GM18870 (cell line): ENCODE results near the gene PTPRN2.
"Not testable (repeated sequence)": the region's sequence is repeated elsewhere in the genome, so short reads cannot be mapped to it uniquely, and the experiment has no call there.

Source experiments
- ATAC-seq: cut with Tn5 transposase; IDR thresholded peaks from one replicate; pipeline ENCODE4 v1.9.1; 2021; ENCODE audit warnings: moderate library complexity; ENCODE audit not compliant: unreplicated experiment

PTPRN2 gene

GRCh38 chr7:157744786-157745601 lies 842.6 kb downstream of the PTPRN2 start:
- ATAC-seq: no peak

- no peak for ATAC-seq
Observed at GRCh38 chr7:157743781-157744525, 843.7 kb downstream of the PTPRN2 start.

DNA sequence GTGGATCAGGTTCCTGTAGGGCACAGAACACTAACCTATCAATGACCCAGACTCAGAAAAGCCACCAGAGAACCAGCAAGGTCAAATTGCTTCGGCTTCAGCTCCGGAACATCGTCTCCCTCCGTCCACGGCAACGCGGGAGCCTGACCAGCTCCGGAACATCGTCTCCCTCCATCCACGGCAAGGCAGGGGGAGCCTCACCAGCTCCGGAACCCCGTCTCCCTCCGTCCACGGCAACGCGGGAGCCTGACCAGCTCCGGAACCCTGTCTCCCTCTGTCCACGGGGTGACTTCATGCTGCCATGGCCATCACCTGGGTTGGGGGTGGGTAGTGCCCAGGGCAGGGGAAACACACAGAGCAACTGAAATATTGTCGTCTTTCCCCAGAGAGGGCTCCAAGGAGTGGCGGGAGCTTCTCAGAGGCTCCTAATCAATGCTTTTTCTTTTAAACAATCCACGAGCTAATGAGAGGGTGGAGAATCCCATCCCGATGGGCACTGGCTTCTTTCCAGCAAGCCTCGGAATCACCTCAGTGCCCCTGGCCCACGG lies 847.3 kb downstream of the PTPRN2 start:
- no peak for ATAC-seq

- ATAC-seq: no peak
Observed at GRCh38 chr7:157739650-157740049, 848.0 kb downstream of the PTPRN2 start.

GRCh38 chr7:157739031-157739430 lies 848.6 kb downstream of the PTPRN2 start:
- ATAC-seq: no peak

- ATAC-seq: no peak
Observed at GRCh38 chr7:157738066-157738460, 849.6 kb downstream of the PTPRN2 start.

DNA sequence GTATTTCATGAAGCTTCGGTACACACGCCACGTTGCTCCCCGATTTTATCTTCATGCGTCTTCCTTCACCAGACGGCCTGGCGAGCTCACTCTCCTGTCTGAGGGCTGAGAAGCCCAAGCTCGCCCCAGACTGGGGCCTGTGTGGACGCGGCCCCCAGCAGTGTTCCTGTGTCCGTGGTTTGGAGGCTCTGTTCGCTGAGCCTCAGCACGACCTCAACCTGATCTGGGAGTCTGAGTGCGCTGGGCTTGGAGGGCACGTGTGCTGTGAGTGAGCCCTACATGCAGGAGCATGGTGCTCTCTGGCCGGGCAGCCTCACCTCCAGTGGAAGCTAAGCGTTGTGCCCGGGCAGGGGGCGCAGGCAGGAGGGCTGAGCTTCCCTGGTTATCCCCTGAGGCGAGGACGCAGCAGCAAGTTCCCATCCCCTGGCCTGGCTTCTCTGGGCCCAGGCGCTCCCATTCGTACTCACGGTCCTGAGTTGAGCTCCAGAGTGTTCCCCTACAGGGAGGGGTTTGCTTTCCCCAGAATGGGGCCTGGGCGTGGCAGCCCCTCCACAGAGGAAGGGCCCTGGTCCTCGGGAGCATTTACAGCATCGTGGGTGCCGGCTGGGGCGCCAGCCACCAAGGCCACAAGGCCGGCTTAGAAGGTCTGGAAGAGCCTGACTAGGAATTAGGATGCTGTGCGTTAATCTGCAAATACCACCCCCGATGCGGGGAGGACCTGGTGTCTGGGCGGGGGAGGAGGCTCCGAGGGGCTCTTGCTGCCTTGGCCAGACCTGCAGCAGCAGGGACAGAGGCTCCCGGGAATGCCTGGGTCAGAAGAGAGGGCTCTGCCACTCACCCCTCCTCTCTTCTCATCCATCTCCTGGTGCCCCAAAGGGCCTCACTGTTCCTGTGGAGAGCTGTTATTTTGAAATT lies 850.2 kb downstream of the PTPRN2 start:
- no peak for ATAC-seq

- ATAC-seq: no peak
Observed at GRCh38 chr7:157736341-157736740, 851.3 kb downstream of the PTPRN2 start.

- no peak for ATAC-seq
Observed at GRCh38 chr7:157735826-157736225, 851.8 kb downstream of the PTPRN2 start.

DNA sequence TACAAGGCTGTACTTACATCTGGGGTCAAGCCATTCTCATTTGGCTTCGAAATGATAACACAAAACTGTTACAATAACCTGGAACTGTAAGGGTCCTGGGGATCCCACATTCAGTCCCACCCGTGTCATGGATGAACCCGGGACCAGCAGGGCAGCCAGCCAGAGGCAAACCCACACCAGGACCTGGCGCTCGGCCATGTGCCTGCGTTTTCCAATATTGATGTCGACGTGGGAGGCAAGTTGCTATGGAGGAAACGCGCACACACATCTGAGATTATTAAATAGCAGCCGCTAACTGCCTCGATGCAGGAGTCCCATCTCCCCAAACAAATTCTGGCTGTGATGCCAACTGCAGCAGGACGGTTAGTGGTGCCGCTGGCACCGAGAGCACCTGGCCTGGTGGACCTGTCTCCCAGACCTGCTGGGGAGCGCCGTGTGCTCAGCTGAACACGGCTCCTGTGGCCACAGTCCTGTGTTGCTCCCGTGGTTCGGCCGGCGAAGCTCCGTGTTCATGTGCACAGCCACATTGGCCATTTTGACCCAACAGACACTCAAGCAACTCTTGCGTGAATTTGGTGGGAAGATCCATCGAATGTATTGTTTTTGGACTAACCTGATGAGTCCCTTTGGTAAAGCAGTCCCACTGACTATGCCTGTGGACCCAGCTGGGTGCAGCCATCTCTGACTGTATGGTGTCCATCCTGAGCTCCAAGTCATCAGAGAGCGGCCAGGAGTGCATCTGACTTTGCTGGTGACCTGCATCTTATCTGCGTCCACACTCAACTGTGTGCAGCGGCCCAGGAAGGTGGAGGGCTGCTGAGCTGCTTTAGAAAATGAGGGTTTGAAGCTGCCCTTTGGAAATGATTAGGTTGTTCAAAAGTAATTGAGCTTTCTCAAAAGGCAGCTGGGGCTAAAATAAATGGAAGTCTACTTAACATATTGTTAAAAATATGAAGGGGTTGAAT lies 852.7 kb downstream of the PTPRN2 start:
- no peak for ATAC-seq

DNA sequence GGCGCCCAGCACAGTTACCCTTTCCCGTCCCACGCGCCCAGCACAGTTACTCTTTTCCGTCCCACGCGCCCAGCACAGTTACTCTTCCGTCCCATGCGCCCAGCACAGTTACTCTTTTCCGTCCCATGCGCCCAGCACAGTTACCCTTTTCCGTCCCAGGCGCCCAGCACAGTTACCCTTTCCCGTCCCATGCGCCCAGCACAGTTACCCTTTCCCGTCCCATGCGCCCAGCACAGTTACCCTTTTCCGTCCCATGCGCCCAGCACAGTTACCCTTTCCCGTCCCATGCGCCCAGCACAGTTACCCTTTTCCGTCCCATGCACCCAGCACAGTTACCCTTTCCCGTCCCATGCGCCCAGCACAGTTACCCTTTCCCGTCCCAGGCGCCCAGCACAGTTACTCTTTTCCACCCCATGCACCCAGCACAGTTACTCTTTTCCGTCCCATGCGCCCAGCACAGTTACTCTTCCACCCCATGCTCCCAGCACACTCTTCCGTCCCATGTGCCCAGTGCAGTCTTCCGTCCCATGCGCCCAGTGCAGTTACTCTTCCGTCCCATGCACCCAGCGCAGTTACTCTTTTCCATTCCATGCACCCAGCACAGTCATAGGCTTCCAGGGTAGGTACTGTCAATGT lies 853.7 kb downstream of the PTPRN2 start:
- not testable (repeated sequence) for ATAC-seq

GRCh38 chr7:157731126-157731525 lies 856.5 kb downstream of the PTPRN2 start:
- no peak for ATAC-seq

GRCh38 chr7:157730614-157731013 lies 857.0 kb downstream of the PTPRN2 start:
- ATAC-seq: no peak

DNA sequence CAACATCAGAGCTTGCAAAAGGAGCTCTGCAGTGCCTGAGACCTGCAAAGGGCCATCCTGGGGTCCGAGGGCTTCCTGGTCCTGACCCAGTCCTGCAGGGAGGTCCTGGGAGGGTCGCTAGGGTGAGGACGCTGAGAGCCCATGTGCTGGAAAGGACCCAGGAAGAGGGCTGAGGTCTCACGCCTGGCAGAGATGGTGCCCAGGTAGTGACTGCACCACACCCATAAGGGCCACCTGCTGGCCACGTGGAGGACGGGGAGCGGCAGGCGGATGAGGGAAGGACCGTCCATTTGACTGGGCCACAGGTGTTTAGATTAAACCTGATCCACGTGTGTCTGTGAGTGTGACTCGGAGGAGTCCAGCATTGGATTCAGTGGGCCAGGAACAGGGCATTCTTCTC lies 858.1 kb downstream of the PTPRN2 start:
- no peak for ATAC-seq

GRCh38 chr7:157727964-157728615 lies 859.5 kb downstream of the PTPRN2 start:
- no peak for ATAC-seq

DNA sequence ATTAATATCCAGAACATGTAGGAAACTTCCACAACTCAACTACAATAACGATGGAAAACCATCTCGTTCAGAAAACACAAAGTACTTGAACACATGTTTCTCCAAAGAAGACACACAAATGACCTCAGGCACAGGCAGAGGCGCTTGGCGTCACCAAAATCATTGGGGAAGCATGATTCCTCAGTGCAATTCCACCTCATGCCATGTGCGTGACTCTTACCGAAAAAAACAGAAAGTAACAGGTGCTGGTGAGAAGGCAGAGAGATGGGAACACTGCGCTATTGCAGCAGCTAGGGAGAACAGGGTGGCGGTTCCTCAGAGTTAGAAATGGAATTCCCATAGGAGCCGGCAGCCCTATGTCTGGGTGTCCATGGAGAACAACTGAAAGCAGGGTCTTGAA lies 860.9 kb downstream of the PTPRN2 start:
- no peak for ATAC-seq

DNA sequence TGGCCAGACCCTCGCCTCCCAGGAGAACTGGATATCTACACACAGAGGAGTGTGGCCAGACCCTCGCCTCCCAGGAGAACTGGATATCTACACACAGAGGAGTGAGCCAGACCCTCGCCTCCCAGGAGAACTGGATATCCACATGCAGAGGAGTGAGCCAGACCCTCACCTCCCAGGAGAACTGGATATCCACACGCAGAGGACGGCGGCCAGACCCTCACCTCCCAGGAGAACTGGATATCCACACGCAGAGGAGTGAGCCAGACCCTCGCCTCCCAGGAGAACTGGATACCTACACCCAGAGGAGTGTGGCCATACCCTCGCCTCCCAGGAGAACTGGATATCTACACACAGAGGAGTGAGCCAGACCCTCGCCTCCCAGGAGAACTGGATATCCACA lies 862.3 kb downstream of the PTPRN2 start:
- not testable (repeated sequence) for ATAC-seq

GRCh38 chr7:157723205-157723604 lies 864.4 kb downstream of the PTPRN2 start:
- ATAC-seq: no peak
